ENCODE measurements around the gene SMPDL3A. TPM values are rescaled to one million over a fixed set of nuclear protein-coding genes. Genes with fewer than 3 reads are reported as not detected.

The SMPDL3A gene
- polyA plus RNA-seq, 2 of the 4 experiments (the other 2 are of a cell fraction): 2.0 to 3.3 TPM

GRCh38 chr6:122817358-122817757 lies 28.3 kb downstream of the SMPDL3A start:
- no peak for ATAC-seq
- no peak for DNase-seq (ENCODE audit: low read depth in 1 of 2, low spot score in 1 of 2)
- Histone ChIP-seq H3K27ac (no peak overlapping the region), H3K4me3 (no peak overlapping the region), H3K9me3 (no peaks in the 10 kb centered on the region), H3K4me1 (no peaks in the 10 kb centered on the region), H3K4me2 (no peak overlapping the region)
- WGBS (ENCODE audit: missing lambda C conversion rate): 68% methylated on average over 2 of the region's 2 CpGs
- CTCF ChIA-PET: no interaction called here
- no peak for FAIRE-seq
- TF ChIP-seq ATOH8 (CRISPR knock-in tag; IDR thresholded peaks at IDR 0.05; ENCODE audit: low read depth): no peak
- no peak for TF ChIP-seq CEBPB (IDR thresholded peaks at IDR 0.05)
- TF ChIP-seq BHLHE40 (IDR thresholded peaks at IDR 0.05; ENCODE audit: low read depth, low read length): no peak
- no peak for TF ChIP-seq MAZ (IDR thresholded peaks at IDR 0.05; ENCODE audit: borderline replicate concordance, low read depth, low read length)
- no peak for TF ChIP-seq PHF8 (IDR thresholded peaks at IDR 0.05; ENCODE audit: borderline replicate concordance, low read depth)
- no peak for TF ChIP-seq HOXB13 (CRISPR knock-in tag; IDR thresholded peaks at IDR 0.05; ENCODE audit: low read depth)
- TF ChIP-seq ZSCAN20 (CRISPR knock-in tag; IDR thresholded peaks at IDR 0.05): no peak
- no peak for TF ChIP-seq ELK1 (IDR thresholded peaks at IDR 0.05; ENCODE audit: low read depth, low read length)
- TF ChIP-seq POLR2A (IDR thresholded peaks at IDR 0.05; ENCODE audit: low read length): no peak
- TF ChIP-seq RCOR1 (IDR thresholded peaks at IDR 0.05; ENCODE audit: low read depth, low read length): no peak
- TF ChIP-seq HMGXB4 (CRISPR knock-in tag; IDR thresholded peaks at IDR 0.05; ENCODE audit: borderline replicate concordance): no peak
- no peak for TF ChIP-seq GATA3 (IDR thresholded peaks at IDR 0.05; ENCODE audit: borderline replicate concordance)
- no peak for TF ChIP-seq RAD21 (conservative IDR thresholded peaks at IDR 0.05 in 1 of 2, IDR thresholded peaks at IDR 0.05 in 1 of 2)
- POLR2A ChIA-PET: no interaction called here

- Histone ChIP-seq H3K4me1 (no peaks in the 10 kb centered on the region), H3K4me3 (no peak overlapping the region), H3K4me2 (no peak overlapping the region), H3K27ac (no peak overlapping the region), H3K9me3 (no peaks in the 10 kb centered on the region)
- TF ChIP-seq KDM1A (IDR thresholded peaks at IDR 0.05; ENCODE audit: low read depth): no peak
- no peak for TF ChIP-seq BHLHE40 (IDR thresholded peaks at IDR 0.05; ENCODE audit: low read depth, low read length)
- TF ChIP-seq ZNF302 (CRISPR knock-in tag; IDR thresholded peaks at IDR 0.05): no peak
- no peak for TF ChIP-seq ZFP36 (IDR thresholded peaks at IDR 0.05; ENCODE audit: borderline replicate concordance, partially characterized antibody)
- TF ChIP-seq E2F6 (IDR thresholded peaks at IDR 0.05; ENCODE audit: borderline replicate concordance, low read depth): no peak
- no peak for TF ChIP-seq HEYL (CRISPR knock-in tag; IDR thresholded peaks at IDR 0.05)
- TF ChIP-seq CHD4 (IDR thresholded peaks at IDR 0.05; ENCODE audit: borderline replicate concordance): no peak
- TF ChIP-seq RARB (CRISPR knock-in tag; IDR thresholded peaks at IDR 0.05): no peak
- no peak for TF ChIP-seq USF2 (IDR thresholded peaks at IDR 0.05)
- no peak for TF ChIP-seq ZSCAN20 (CRISPR knock-in tag; IDR thresholded peaks at IDR 0.05)
- TF ChIP-seq HDAC2 (IDR thresholded peaks at IDR 0.05): no peak
- no peak for TF ChIP-seq FOSB (CRISPR knock-in tag; IDR thresholded peaks at IDR 0.05)
- no peak for TF ChIP-seq CHD2 (IDR thresholded peaks at IDR 0.05; ENCODE audit: low read length, partially characterized antibody)
- no peak for TF ChIP-seq ZC3H11A (IDR thresholded peaks at IDR 0.05)
- no peak for TF ChIP-seq PHF8 (IDR thresholded peaks at IDR 0.05; ENCODE audit: borderline replicate concordance, low read depth)
- no peak for TF ChIP-seq POLR2AphosphoS2 (conservative IDR thresholded peaks at IDR 0.05; ENCODE audit: low read length)
- no peak for TF ChIP-seq RNF2 (IDR thresholded peaks at IDR 0.05; ENCODE audit: borderline replicate concordance, low read depth)
- TF ChIP-seq FOXS1 (CRISPR knock-in tag; IDR thresholded peaks at IDR 0.05): no peak
- TF ChIP-seq SMC3 (IDR thresholded peaks at IDR 0.05): no peak
- ATAC-seq: no peak
- no peak for FAIRE-seq
- ChIA-PET POLR2A (no interaction called here), CTCF (no interaction called here)
- DNase-seq (ENCODE audit: low read depth in 1 of 2, low spot score in 1 of 2): no peak
- WGBS (ENCODE audit: missing lambda C conversion rate): 36% methylated on average over 4 of the region's 4 CpGs
These were observed 28.7 kb downstream of the SMPDL3A start for GRCh38 chr6:122817766-122818165.
